OCI-LY7 (cell line): ENCODE data around the gene TTC34. TPM values are rescaled to one million over a fixed set of nuclear protein-coding genes. Genes with fewer than 3 reads are reported as not detected.

Experiments
- BruUV-seq: library from RNA; stranded (reverse); fragments of 400-500 nt; replicated peaks from 2 replicates; lab custom pipeline; 2021; lab: Mats Ljungman, UMichigan
- CTCF ChIA-PET: fragments of 300-600 bp; sonication (Branson Sonifier 250); formaldehyde crosslinking; loops from one replicate; lab custom pipeline; 2022; ENCODE audit warnings: antibody characterized with exemption; ENCODE audit not compliant: unreplicated experiment; lab: Charles Lee
- POLR2A ChIA-PET: fragments of 300-600 bp; sonication (Branson Sonifier 250); formaldehyde crosslinking; loops from one replicate; lab custom pipeline; 2022; ENCODE audit warnings: antibody characterized with exemption; lab: Charles Lee
- DNase-seq: peaks from one replicate; pipeline ENCODE4 v3.0.0-alpha.2; 2015; ENCODE audit warnings: low spot score
- H2AFZ ChIP-seq: fragments of 200-600 bp; sonication (generic), shearing (Covaris generic); 2 replicates; pipeline ENCODE4 v1.6.1; 2014; ENCODE audit warnings: mild to moderate bottlenecking, antibody characterized with exemption, low read length, moderate library complexity
- H3K27ac ChIP-seq: fragments of 200-600 bp; sonication (generic); 2 replicates; pipeline ENCODE4 v1.5.1; 2014; ENCODE audit warnings: mixed run types, low read depth, mild to moderate bottlenecking, moderate library complexity, low read length, inconsistent platforms; ENCODE audit not compliant: poor library complexity, severe bottlenecking
- H3K36me3 ChIP-seq: fragments of 200-600 bp; sonication (generic); 2 replicates; pipeline ENCODE4 v1.6.1; 2014; ENCODE audit warnings: mild to moderate bottlenecking, antibody characterized with exemption, low read length, moderate library complexity, mixed read lengths; ENCODE audit not compliant: insufficient read depth
- H3K4me1 ChIP-seq: fragments of 200-600 bp; sonication (generic); 2 replicates; pipeline ENCODE4 v1.5.1; 2014; ENCODE audit warnings: mild to moderate bottlenecking, low read length; ENCODE audit not compliant: insufficient read depth, poor library complexity, severe bottlenecking
- H3K4me2 ChIP-seq: fragments of 200-600 bp; sonication (generic); 2 replicates; pipeline ENCODE4 v1.6.1; 2014; ENCODE audit warnings: mild to moderate bottlenecking, low read length
- H3K4me3 ChIP-seq: fragments of 200-600 bp; sonication (generic); 2 replicates; pipeline ENCODE4 v1.5.1; 2014; ENCODE audit warnings: mild to moderate bottlenecking, low read depth, low read length; ENCODE audit not compliant: poor library complexity, severe bottlenecking
- H3K79me2 ChIP-seq: fragments of 200-600 bp; sonication (generic); 2 replicates; pipeline ENCODE4 v1.6.1; 2016; ENCODE audit warnings: low read depth, mild to moderate bottlenecking, low read length, moderate library complexity, mixed read lengths; ENCODE audit not compliant: insufficient read depth
- H3K9me2 ChIP-seq: fragments of 200-600 bp; sonication (generic); 2 replicates; pipeline ENCODE4 v1.6.1; 2016; ENCODE audit warnings: mild to moderate bottlenecking, low read length, mixed read lengths; ENCODE audit not compliant: insufficient read depth
- H3K9me3 ChIP-seq: fragments of 200-600 bp; sonication (generic); 2 replicates; pipeline ENCODE4 v1.6.1; 2014; ENCODE audit warnings: mild to moderate bottlenecking, mixed run types, low read length, mixed read lengths
- H4K20me1 ChIP-seq: fragments of 200-600 bp; sonication (generic); 2 replicates; pipeline ENCODE4 v1.6.1; 2014; ENCODE audit warnings: mild to moderate bottlenecking, antibody characterized with exemption, low read length, moderate library complexity, mixed read lengths; ENCODE audit not compliant: insufficient read depth
- EZH2phosphoT487 ChIP-seq: fragments of 200-600 bp; sonication (generic); IDR thresholded peaks from 2 replicates; pipeline ENCODE4 v1.6.1; 2018; ENCODE audit warnings: low read depth, borderline replicate concordance, mild to moderate bottlenecking, mixed run types, antibody characterized with exemption, low read length, moderate library complexity, mixed read lengths
- intact Hi-C: fragments of 100-400 bp; cut with micrococcal nuclease; formaldehyde crosslinking; loops from one replicate; pipeline ENCODE4 v1.10.0; 2022; ENCODE audit not compliant: unreplicated experiment
- total RNA-seq, 2 experiments: library from RNA; depleted of rRNA in 1 of 2; stranded (reverse); fragments of >200 nt in 1 of 2; shearing (Covaris generic) in 1 of 2; gene quantifications; 2 replicates each; pipeline ENCODE4 v1.2.3, GENCODE V29; 2014 to 2022
- TF ChIP-seq, protein P1 (sequence below): fragments of 200-600 bp; sonication (generic); conservative IDR thresholded peaks from 2 replicates; pipeline ENCODE4 v1.5.1; 2014; ENCODE audit warnings: mild to moderate bottlenecking, antibody characterized with exemption, low read length, moderate library complexity, mixed read lengths

The TTC34 gene
- total RNA-seq, 2 experiments from 2014 or later: 1.1 to 2.2 TPM

DNA sequence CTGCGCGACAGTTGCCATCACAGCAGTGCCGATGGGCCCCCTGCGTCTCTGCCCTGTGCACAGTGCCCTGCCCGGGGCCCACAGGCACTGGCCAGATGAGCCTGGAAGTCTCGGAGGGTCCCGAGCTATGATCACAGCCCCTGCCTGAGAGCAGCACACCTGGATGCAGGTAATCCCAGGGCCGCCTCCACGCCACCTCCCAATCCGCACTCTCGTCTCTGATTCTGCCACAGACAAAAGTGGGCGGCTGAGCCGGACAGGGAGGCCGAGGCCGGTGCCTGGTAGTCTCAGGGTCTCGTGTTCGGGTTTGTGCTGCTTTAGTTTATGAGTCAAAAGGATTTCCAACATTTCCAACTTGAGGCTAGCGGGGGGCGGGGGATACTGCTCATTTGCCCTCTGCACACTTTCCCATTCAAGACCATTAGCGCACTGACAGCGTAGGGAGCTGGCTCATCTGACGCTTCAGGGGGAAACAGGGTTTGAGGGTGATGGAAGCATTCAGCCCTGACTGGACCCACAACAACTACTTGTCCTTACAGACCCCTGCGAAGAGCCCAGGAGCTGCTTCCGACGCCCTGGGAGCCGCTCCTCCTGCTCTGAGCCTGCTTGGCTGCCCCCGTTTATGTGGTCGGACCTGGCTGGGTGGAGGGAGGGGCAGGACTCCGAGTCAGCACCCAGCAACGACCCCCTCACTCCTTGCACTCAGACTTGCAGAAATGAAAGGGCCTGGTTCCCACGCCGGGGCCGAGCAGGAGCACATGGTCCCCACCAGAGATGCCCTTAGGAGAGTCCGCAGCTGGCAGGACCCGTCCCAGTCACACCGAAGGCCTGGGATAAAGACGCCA, 1.8 kb upstream of the TTC34 start:
- no peak for DNase-seq
- ChIA-PET POLR2A (no interaction called here), CTCF (no interaction called here)
- Histone ChIP-seq H3K36me3 (no peaks in the 10 kb centered on the region), H3K79me2 (no peaks in the 10 kb centered on the region), H4K20me1 (no peaks in the 10 kb centered on the region), H3K9me2 (no peaks in the 10 kb centered on the region), H3K9me3 (no peaks in the 10 kb centered on the region), H3K27ac (no peak overlapping the region), H3K4me2 (no peak overlapping the region), H3K4me1 (no peaks in the 10 kb centered on the region), H2AFZ (no peak overlapping the region), H3K4me3 (no peak overlapping the region)
- TF ChIP-seq EZH2phosphoT487: no peak
- TF ChIP-seq, protein P1, sequence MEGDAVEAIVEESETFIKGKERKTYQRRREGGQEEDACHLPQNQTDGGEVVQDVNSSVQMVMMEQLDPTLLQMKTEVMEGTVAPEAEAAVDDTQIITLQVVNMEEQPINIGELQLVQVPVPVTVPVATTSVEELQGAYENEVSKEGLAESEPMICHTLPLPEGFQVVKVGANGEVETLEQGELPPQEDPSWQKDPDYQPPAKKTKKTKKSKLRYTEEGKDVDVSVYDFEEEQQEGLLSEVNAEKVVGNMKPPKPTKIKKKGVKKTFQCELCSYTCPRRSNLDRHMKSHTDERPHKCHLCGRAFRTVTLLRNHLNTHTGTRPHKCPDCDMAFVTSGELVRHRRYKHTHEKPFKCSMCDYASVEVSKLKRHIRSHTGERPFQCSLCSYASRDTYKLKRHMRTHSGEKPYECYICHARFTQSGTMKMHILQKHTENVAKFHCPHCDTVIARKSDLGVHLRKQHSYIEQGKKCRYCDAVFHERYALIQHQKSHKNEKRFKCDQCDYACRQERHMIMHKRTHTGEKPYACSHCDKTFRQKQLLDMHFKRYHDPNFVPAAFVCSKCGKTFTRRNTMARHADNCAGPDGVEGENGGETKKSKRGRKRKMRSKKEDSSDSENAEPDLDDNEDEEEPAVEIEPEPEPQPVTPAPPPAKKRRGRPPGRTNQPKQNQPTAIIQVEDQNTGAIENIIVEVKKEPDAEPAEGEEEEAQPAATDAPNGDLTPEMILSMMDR: no peak
- no TSS peak for BruUV-seq
- intact Hi-C loops: no loop called here

DNA sequence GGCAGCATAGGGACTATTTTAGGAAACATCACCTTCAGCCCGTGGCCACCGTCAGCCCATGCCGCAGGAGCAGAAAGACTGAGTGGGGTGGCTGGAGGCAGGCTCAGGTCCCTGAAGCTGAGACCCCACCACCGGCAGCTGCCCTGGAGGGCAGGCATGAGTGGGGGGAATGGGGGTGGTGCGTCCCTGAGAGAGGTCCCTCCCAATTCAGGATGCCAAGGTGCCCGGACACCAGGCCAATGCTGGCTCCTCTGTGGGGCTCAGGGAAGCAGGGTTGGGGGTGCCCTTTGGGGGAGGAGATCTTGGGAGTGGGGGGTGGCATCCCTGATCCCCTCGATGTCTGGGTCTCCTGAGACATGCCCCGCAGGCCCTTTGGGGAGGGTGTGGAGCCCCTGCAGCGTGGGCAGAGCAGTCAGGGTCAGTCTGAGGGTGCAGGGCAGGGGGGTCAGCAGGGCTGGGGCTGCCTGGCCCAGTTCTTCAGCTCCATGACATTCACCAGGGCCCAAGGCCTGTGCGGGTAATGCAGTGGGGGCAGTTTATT, 998 bp upstream of the TTC34 start:
- intact Hi-C loops: no loop called here
- Histone ChIP-seq H3K4me2 (no peak overlapping the region), H3K9me2 (no peaks in the 10 kb centered on the region), H3K9me3 (no peaks in the 10 kb centered on the region), H3K36me3 (no peaks in the 10 kb centered on the region), H3K4me3 (no peak overlapping the region), H2AFZ (no peak overlapping the region), H3K79me2 (no peaks in the 10 kb centered on the region), H3K27ac (no peak overlapping the region), H4K20me1 (no peaks in the 10 kb centered on the region), H3K4me1 (no peaks in the 10 kb centered on the region)
- POLR2A ChIA-PET: no interaction called here
- TF ChIP-seq EZH2phosphoT487: no peak
- TF ChIP-seq, protein P1: no peak
- DNase-seq: no peak
- CTCF ChIA-PET: no interaction called here
- no TSS peak for BruUV-seq

DNA sequence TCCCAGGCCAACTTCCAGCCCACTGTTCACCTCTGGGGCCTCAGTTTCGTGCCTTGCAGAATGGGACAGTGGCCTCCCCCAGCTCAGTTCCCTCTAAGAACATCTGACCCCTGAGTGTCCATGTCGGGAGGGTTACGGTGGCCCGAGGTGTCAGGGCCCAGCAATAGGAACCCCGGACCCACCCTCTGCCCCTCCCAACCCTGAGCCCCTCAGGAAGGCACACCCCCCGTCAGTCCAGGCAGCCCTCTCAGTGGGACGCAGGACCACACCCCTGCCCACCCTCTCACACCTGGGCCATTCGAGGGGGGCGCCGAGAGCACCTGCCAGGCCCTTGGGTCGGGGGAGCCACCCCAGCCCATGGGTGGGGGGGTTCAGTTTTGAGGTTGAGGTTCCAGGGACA, 447 bp downstream of the TTC34 start:
- Histone ChIP-seq H3K4me2 (no peak overlapping the region), H3K4me1 (no peaks in the 10 kb centered on the region), H2AFZ (no peak overlapping the region), H3K27ac (no peak overlapping the region), H3K9me3 (no peaks in the 10 kb centered on the region), H3K79me2 (no peaks in the 10 kb centered on the region), H3K36me3 (no peaks in the 10 kb centered on the region), H3K9me2 (no peaks in the 10 kb centered on the region), H3K4me3 (no peak overlapping the region), H4K20me1 (no peaks in the 10 kb centered on the region)
- intact Hi-C loops: no loop called here
- DNase-seq: no peak
- BruUV-seq: no TSS peak
- ChIA-PET CTCF (no interaction called here), POLR2A (no interaction called here)
- TF ChIP-seq EZH2phosphoT487: no peak
- TF ChIP-seq, protein P1: no peak
